NT2/D1 (cell line): ENCODE measurements around the gene MGAM2.

Experiments used
- DNase-seq: peaks from one replicate; pipeline ENCODE4 v3.0.0-alpha.2; 2011; ENCODE audit warnings: low read depth, low spot score
- H3K27me3 ChIP-seq: 2 replicates; pipeline ENCODE4 v1.6.0; 2011; ENCODE audit warnings: mild to moderate bottlenecking; ENCODE audit not compliant: insufficient read length, insufficient read depth
- H3K36me3 ChIP-seq: 2 replicates; pipeline ENCODE4 v1.6.1; 2011; ENCODE audit warnings: mild to moderate bottlenecking, low read length, mixed read lengths; ENCODE audit not compliant: insufficient read depth, insufficient read length
- H3K4me1 ChIP-seq: 2 replicates; pipeline ENCODE4 v1.5.1; 2011; ENCODE audit not compliant: insufficient read depth, insufficient read length
- H3K4me3 ChIP-seq: 2 replicates; pipeline ENCODE4 v1.5.1; 2011; ENCODE audit warnings: low read depth; ENCODE audit not compliant: insufficient read length
- H3K9ac ChIP-seq: 2 replicates; pipeline ENCODE4 v1.6.0; 2011; ENCODE audit warnings: low read depth; ENCODE audit not compliant: insufficient read length
- H3K9me3 ChIP-seq: 2 replicates; pipeline ENCODE4 v1.5.1; 2011; ENCODE audit warnings: mild to moderate bottlenecking, low read length; ENCODE audit not compliant: insufficient read depth
- SUZ12 ChIP-seq: IDR thresholded peaks from 2 replicates; pipeline ENCODE4 v1.6.1; 2011; ENCODE audit not compliant: insufficient read length, insufficient read depth; ENCODE audit errors: extremely low read depth
- YY1 ChIP-seq: IDR thresholded peaks from 2 replicates; pipeline ENCODE4 v1.6.1; 2011; ENCODE audit not compliant: insufficient read length, insufficient read depth
- ZNF274 ChIP-seq: IDR thresholded peaks from 2 replicates; pipeline ENCODE4 v1.6.1; 2011; ENCODE audit warnings: mild to moderate bottlenecking, low read depth, low read length

MGAM2 gene

DNA sequence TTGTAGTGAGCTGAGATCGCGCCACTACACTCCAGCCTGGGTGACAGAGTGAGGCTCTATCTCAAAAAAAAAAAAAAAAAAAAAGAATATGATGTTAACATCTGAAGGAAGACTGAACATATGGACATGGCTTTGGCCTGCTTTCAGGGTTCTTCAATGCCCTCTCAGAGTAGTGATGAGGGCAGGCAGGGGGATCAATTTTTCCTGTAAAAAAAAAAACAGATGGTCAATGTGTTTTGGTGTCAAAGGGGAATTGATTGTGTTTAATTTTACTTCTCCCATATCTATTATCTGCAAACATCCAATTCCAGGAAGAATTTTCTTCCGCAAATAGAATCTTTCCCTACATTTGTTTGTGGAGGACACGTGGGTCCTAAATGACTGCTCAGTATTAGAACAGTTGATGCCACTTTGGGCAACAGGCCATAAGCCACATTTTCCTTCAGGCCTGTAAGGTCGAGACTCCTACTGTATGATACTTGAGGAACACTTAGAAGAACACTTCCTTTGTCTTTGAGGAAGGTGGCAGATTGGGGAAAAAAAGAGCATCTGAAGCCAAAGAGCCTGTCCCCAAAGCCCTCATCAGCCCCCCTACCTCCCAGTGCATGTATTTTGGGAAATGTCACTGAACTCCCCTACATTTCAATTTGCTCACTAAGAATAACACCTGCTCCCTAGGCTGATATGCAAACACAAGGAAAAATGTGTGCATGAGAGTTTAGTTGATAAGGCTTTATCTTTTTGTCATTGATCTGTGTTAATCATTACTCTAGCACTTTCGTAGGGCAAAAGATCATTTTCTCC, 28.3 kb downstream of the MGAM2 start:
- DNase-seq: no peak
- no peak overlapping the region for H3K4me3 ChIP-seq

DNA sequence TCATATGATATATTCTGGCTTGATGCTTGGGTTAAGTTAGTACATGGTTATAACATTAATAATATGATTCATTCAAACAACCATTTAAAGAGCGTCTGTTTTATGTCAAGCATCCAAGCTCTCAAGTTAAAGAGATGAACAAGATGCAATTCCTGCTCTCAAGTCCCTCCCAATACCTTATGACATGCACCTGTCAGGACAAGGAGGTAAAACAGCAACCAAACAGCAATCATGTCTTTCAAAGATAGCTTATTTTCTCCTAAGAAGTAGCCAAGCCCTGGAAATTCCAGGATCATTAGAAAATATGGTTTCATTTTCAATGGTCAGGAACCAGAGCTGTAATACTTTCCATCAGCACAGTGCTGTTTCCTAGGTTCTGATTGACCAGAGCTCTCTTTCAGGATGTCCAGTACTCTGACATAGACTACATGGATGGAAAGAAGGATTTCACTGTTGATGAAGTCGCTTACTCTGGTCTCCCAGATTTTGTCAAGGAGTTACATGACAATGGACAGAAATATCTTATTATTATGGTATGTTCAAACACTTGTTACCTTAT, 29.0 kb downstream of the MGAM2 start:
- no peaks in the 10 kb centered on the region for H3K27me3 ChIP-seq
- H3K4me1 ChIP-seq: no peaks in the 10 kb centered on the region
- no peak for TF ChIP-seq ZNF274
- TF ChIP-seq SUZ12: no peak
- TF ChIP-seq YY1: no peak
- H3K4me3 ChIP-seq: no peak overlapping the region
- no peaks in the 10 kb centered on the region for H3K36me3 ChIP-seq
- no peak overlapping the region for H3K9ac ChIP-seq
- no peaks in the 10 kb centered on the region for H3K9me3 ChIP-seq
- DNase-seq: no peak

More for the DNA sequence above, 28.3 kb downstream of the MGAM2 start:
- H3K36me3 ChIP-seq: no peaks in the 10 kb centered on the region
- H3K4me1 ChIP-seq: no peaks in the 10 kb centered on the region
- no peak for TF ChIP-seq SUZ12
- no peaks in the 10 kb centered on the region for H3K9me3 ChIP-seq
- no peak overlapping the region for H3K9ac ChIP-seq
- no peaks in the 10 kb centered on the region for H3K27me3 ChIP-seq

DNA sequence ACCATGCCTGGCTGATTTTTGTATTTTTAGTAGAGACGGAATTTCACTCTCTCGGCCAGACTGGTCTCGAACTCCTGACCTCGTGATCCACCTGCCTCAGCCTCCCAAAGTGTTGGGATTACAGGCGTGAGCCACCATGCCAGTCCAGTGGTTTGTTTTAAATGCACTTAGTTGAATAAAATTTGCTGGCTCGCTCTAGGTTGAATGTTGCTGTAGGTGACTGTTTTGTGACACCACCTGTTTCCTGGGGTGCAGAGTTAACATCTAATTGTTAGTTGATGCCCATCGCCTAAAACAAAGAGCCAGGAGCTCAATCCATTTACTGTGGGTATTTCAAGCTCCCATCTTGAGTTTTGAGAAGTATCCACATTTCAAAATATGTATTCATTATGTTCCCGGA, 31.2 kb downstream of the MGAM2 start:
- H3K9me3 ChIP-seq: no peaks in the 10 kb centered on the region

DNA sequence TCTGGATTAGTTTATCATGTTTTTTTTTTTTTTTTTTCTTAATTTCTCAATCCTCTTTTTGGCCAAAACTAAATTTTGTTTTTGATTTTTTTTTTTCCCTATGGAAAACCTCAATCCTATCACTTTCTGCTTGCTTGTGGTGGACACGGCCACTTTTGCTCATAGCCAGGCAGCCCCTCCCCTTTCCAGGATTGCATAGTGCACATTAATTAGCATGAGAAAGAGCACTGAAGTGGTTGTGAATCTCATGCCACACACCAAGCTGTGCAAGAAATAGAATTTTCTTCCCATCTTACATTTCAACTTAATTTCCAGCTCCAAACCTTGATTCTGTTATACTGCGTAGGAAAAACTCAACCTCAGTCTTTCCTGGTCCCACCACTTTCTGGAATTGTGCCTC, 34.6 kb downstream of the MGAM2 start:
- no peaks in the 10 kb centered on the region for H3K27me3 ChIP-seq
- H3K9ac ChIP-seq: no peak overlapping the region

More for the DNA sequence above, 31.2 kb downstream of the MGAM2 start:
- Histone ChIP-seq H3K4me1 (no peaks in the 10 kb centered on the region), H3K36me3 (no peaks in the 10 kb centered on the region), H3K4me3 (no peak overlapping the region), H3K9ac (no peak overlapping the region), H3K27me3 (no peaks in the 10 kb centered on the region)
- no peak for TF ChIP-seq YY1
- no peak for TF ChIP-seq ZNF274
- TF ChIP-seq SUZ12: no peak
- no peak for DNase-seq

DNA sequence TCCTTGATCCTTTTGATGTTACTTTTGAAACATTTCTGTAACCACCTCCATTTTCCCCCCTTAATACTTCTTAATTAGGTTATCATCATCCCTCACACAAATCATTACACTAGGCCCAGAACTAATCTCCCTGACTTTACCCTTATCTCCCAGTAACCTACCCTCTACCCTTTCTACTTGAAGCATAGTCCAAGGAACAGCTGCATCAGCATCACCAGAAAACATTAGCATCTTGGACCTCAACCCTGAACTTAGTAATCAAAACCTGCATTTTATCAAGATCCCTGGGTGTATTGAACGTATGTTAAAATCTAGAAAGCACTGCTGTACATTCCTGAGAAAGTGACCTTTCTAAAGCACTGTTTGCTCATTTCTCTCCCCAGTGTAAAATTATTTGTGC, 38.8 kb downstream of the MGAM2 start:
- H3K4me1 ChIP-seq: no peaks in the 10 kb centered on the region
- H3K27me3 ChIP-seq: no peaks in the 10 kb centered on the region
- H3K36me3 ChIP-seq: no peaks in the 10 kb centered on the region
- H3K9ac ChIP-seq: no peak overlapping the region
- no peak overlapping the region for H3K4me3 ChIP-seq
- no peaks in the 10 kb centered on the region for H3K9me3 ChIP-seq
- TF ChIP-seq SUZ12 (no peak), ZNF274 (no peak), YY1 (no peak)
- DNase-seq: no peak

More for the DNA sequence above, 34.6 kb downstream of the MGAM2 start:
- no peak for DNase-seq
- H3K4me1 ChIP-seq: no peaks in the 10 kb centered on the region
- H3K9me3 ChIP-seq: no peaks in the 10 kb centered on the region
- TF ChIP-seq SUZ12 (no peak), YY1 (no peak), ZNF274 (no peak)
- H3K36me3 ChIP-seq: no peaks in the 10 kb centered on the region
- H3K4me3 ChIP-seq: no peak overlapping the region

DNA sequence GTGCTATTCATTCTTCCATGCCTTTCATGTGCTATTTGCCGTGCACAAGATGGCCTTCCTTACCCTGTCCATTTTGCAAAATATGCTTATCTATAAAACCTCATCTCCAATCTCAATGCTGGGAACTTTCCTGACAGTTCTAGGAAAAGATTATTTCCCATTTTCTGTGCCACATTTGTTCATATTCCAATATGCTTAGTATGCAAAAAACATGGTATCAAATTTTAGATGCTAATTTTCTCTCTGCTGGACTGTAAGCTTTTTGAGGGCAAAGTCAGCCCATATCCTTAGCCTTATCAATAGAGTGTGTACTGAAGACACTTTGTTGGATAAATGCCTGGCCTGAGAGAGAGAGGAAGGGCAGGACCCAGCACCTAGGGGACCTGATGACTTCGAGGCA, 39.4 kb downstream of the MGAM2 start:
- Histone ChIP-seq H3K4me3 (no peak overlapping the region), H3K9me3 (no peaks in the 10 kb centered on the region), H3K36me3 (no peaks in the 10 kb centered on the region), H3K27me3 (no peaks in the 10 kb centered on the region), H3K4me1 (no peaks in the 10 kb centered on the region), H3K9ac (no peak overlapping the region)
- DNase-seq: no peak
- no peak for TF ChIP-seq ZNF274
- no peak for TF ChIP-seq YY1
- no peak for TF ChIP-seq SUZ12

DNA sequence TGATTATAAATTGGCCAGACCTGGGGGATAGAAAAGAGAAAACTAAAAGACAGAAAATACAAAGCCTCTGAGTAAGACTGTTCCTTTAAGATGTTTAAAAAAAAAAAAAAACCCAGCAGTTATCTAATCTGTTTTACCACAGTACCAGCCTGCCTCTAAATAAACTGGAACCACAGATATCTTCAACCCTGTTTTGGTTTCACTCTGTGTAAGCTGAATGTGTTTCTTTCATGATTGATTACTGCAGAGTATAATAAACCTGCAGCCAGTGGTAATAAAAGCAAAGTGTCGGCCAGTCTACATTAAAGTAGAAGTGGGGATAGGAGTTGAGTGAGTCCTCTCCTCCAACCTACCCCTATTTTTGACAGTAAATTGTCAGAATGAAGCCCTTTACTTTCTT, 40.6 kb downstream of the MGAM2 start:
- DNase-seq: no peak
- no peak overlapping the region for H3K9ac ChIP-seq
- TF ChIP-seq YY1: no peak
- no peak for TF ChIP-seq ZNF274
- no peak for TF ChIP-seq SUZ12

More for the DNA sequence above, 40.6 kb downstream of the MGAM2 start:
- Histone ChIP-seq H3K4me3 (no peak overlapping the region), H3K27me3 (no peaks in the 10 kb centered on the region), H3K4me1 (no peaks in the 10 kb centered on the region), H3K36me3 (no peaks in the 10 kb centered on the region), H3K9me3 (no peaks in the 10 kb centered on the region)
